DMS 273 (cell line): ENCODE results near the gene ARIH2.
"Not testable (repeated sequence)": the region's sequence is repeated elsewhere in the genome, so short reads cannot be mapped to it uniquely, and the experiment has no call there.

ENCODE experiments used
- DNase-seq: peaks from one replicate; lab custom pipeline; 2025; ENCODE audit not compliant: unreplicated experiment; lab: John Stamatoyannopoulos, UW

Gene ARIH2

DNA sequence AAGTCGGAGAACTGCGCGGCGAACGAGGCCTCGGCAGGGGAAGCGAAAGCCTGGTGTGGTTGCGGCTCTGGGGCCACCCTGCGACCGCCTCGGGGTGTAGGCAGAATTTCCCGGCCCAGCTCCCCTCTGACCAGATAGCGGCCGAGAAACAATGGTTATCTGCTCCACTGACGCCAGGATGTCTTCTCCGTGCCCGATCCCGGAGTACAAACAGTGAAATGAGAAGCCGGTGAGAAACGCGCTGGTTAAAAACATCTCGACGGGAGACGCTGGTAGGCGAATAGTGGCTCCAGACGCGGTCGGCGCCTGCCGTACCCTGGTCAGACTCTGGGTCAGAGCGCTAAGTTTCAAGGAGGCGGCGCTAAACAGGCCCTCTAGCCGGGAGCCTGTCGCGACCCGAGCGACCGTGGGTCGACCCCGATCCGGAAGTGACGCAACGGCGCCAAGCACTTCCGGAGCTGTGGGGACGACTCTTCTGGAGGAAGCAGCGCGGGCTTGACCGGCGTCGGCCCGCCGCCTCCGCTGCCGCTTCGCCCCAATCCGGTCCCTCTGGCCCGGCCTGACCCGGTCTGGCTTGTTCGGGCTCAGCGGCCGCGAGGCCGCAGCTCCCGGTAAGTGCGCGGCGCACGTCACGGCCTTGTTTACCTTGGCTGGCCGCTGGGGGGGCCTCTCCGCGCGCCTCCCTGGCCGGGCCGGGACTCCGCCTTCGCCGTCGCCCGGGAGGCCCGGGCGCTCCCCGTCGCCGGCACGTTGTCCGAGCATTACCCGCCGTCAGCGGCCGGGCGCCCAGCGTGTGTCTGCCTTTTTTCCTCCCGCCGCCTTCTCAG lies at the start of gene ARIH2:
Gene ARIH2, plus strand, starts transcription at position 455 of the 827 bp plus-strand sequence. CDS start 8,717 bp downstream, outside the sequence.
- peak; percentile 94 for DNase-seq

GRCh38 chr3:48877671-48878070 lies 41.0 kb upstream of the ARIH2 start:
- no peak for DNase-seq

- no peak for DNase-seq
Observed at GRCh38 chr3:48879307-48879993, 39.2 kb upstream of the ARIH2 start.

- no peak for DNase-seq
Observed at GRCh38 chr3:48879994-48880377, 38.7 kb upstream of the ARIH2 start.

- no peak for DNase-seq
Observed at GRCh38 chr3:48881006-48881405, 37.6 kb upstream of the ARIH2 start.

GRCh38 chr3:48881652-48882114 lies 37.0 kb upstream of the ARIH2 start:
- no peak for DNase-seq

DNA sequence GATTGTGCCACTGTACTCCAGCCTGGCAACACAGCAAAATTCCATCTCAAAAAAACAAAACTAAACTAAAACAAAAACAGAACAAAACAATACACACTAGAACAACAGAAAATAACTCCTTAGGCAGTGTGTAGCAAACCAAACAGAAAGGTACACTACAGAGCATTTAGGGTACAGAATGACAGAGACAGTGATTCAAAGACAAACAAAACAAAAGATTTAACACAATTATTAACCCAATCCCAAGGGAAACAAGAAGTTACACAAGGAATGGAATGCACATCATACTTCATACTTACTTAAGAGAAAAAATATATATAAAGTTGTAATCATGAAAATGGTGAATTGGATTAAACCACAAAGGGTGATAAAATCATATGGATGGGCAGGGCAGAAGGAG lies 32.9 kb upstream of the ARIH2 start:
- no peak for DNase-seq

DNA sequence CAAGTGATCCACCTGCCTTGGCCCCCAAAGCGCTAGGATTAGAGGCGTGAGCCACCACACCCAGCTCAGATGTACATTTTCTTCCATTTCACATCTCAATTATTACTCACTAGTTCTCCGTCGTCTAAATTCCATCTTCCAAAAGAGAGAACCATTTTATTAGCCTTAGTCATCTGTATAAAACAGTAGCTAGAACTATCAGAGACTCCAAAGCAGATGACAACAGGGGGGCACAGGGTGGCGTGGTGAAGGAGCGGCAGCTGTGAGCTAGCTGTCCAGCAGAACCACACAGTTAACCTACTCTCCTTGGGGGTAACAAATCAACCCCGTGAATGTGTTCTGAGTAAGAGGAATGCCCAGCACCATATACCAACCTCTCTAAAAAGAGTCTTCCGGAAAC lies 27.0 kb upstream of the ARIH2 start:
- DNase-seq: no peak

- no peak for DNase-seq
Observed at GRCh38 chr3:48894516-48894915, 24.1 kb upstream of the ARIH2 start.

DNA sequence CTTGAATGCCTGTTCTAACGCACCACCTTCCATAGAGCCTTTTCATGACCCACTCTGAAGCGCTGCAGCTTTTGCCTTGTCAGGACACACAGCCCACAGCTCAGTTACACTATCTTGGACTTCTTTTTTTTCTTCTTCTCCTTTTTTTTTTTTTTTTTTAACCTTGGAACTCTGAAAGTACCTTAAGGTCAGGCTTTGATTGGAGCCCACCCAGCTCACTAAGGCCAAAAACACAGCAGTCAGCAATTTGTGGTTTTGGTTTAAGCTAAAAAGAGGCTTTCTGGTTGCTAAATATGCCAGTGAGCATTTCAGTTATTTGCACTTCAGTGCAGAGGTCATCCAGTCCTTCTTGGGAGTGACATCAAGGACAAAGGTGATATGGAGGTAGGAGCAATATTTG lies 21.7 kb upstream of the ARIH2 start:
- DNase-seq: no peak

- peak; percentile 7 for DNase-seq
Observed at GRCh38 chr3:48897460-48898376, 20.9 kb upstream of the ARIH2 start.

DNA sequence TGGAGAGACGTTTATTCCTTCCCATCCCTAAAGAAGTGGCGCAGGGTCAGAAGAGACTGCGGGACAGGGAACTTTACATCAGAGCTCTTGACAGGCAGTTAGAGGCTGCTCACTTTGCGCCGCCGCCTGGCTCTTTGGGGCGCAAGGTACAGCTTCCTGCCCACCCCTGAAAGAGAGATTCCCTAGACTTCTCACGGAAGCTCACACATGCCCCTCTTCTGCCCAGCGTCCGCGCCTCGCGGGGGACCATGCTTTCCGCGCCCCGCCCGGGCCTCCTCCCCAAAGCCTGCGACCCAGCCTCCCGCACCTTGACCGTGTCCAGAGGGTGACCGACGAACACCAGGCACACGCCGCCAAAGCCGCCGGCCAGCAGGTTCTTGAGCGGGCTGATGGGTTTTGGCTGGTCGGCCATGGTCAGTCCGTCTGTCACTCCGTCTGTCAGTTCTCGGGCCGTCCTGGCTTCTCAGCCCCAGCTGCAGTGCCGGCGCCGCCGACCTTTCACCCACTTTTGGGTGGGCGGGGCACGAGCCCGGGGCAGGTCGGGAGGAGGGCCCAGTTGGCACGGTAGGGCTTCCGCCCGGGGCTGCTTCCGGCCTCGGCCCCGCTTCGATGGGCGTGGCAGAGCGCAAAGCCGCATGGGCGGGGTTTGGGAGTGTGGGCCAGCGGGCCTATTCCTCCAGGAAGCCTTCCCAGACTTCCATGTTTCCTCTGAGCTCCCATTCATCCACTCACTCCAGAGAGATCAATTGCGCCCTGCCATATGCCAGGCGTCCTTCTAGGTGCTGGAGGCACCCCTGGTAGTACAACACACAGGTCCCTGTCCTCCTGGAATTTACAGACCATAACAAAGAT lies 20.0 kb upstream of the ARIH2 start, which contains the start of gene SLC25A20:
Gene SLC25A20, minus strand, starts transcription at position 500 of the 852 bp plus-strand sequence. Its CDS starts 88 bp downstream, at position 412.
- peak; percentile 96 for DNase-seq

DNA sequence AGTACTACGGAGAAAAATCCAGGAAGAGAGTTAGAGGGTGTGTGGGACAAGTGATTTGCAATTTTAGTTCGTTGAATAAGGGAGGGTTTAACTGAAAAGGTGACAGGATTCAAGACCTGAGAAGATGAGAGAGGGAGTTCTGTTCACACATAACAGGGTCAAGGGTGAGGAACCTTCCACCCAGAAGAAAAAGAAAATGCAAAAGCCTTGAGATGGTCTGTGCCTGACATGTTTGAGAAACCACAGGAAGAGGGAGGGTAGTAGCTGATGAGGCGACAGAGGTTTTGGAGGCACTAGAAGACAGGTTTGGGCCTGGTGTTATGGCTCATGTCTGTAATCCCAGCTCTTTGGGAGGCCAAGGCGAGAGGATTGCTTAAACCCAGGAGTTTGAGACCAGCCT lies 19.4 kb upstream of the ARIH2 start:
- DNase-seq: no peak

- not testable (repeated sequence) for DNase-seq
Observed at GRCh38 chr3:48907026-48907425, 11.6 kb upstream of the ARIH2 start.

DNA sequence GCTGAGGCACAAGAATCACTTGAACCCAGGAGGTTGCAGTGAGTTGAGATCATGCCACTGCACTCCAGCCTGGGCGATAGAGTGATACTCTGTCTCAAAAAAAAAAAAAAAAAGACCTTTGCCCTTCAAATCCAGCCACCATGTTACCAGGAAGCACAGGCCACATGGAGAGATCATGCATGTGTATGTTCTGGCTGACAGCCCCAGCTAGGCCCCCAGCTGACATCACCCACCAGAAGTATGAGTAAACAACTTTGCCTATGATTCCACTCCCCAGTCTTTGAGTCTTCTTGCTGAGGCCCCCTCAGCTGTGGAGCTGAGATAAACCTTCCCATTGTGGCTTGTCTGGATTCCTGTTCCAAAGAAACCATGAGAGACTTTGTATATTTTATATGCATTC lies 3.3 kb upstream of the ARIH2 start:
- DNase-seq: no peak

DNA sequence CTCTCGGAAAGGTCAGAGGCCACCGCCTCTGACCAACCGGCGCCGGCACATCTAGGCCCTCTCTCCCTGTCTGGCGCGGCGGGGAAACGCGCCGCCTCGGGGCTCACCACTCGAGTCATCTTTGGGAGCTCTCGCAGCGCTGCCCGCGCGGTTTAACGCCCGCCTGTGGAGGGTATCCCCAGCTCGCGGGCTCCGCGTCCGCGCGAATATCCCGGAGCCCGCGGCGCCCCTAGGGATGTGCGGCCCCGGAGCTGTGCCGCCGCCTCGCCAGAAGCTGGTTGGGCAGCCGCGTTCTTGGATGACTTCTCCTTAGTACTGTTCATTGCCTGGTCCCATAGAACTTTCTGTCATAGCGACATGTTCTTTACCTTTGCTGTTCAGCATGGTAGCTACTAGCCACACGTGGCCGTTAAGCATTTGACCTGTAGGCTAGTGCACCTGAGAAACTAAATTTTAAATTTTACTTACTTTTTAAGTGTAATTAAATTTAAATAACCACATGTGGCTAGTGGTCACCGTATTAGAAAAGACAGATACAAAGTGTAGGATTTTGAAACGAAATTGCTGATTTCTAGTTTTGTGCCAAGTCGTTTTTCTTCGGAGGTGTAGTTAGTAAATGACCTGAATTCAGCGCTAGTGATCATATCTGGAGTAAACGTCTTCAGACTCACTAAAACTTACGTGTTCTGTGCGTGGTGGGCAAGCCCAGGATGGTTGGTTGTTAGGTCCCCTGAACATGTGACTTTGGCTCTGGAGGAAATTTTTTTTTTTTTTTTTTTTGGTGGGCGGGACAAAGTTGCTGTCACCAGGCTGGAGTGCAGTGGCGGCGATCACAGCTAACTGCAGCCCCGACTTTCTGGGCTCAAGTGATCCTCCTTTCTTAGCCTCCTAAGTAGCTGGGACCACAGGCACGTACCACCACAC lies 835 bp downstream of the ARIH2 start:
- peak; percentile 67 for DNase-seq

- no peak for DNase-seq
Observed at GRCh38 chr3:48926425-48927392, 8.1 kb downstream of the ARIH2 start.

DNA sequence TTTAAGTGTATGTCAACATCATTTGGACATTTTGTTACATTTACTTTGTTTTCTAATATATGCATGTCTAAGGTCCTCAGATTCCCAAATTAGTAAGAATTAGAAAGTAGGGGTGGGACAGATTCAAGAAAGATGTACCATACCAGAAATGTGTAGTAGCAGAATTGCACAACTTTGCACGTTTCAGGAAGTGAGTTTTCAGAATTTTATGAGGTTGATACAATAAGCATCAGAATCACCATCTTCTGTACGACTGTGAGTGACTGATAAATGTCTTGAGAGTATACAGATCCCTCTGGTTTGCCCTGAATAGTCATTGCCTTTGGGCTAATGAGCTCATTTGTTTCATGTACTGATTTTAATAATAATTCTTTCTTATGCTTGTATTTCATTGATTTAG lies 9.3 kb downstream of the ARIH2 start:
- DNase-seq: no peak
